ENCODE data around the gene EMILIN1.
A peak's percentile ranks its signal among the peaks of the same experiment; 100 is the strongest.

The EMILIN1 gene

GRCh38 chr2:27127883-27128667 is 49.7 kb downstream of the EMILIN1 start:
- no peak for DNase-seq

- no peak for DNase-seq
Measured at GRCh38 chr2:27128668-27129571, 50.5 kb downstream of the EMILIN1 start.

GRCh38 chr2:27130396-27130795 is 52.0 kb downstream of the EMILIN1 start:
- no peak for DNase-seq

- no peak for DNase-seq
Measured at GRCh38 chr2:27131429-27131828, 53.0 kb downstream of the EMILIN1 start.

- DNase-seq, result peak; percentile 41
Measured at GRCh38 chr2:27133195-27133875, 54.9 kb downstream of the EMILIN1 start.

- DNase-seq, result peak; percentile 98
Measured at GRCh38 chr2:27133905-27134780, 55.7 kb downstream of the EMILIN1 start, which contains the start of gene PREB. Gene PREB (minus strand): TSS chr2:27134636. CDS start chr2:27134421, 215 bp downstream.

GRCh38 chr2:27134781-27135477 is 56.5 kb downstream of the EMILIN1 start:
- no peak for DNase-seq

GRCh38 chr2:27135478-27135955 is 57.1 kb downstream of the EMILIN1 start:
- DNase-seq, result no peak
